ENCODE measurements around the gene LRRC27.
"Not testable (repeated sequence)": the region's sequence is repeated elsewhere in the genome, so short reads cannot be mapped to it uniquely, and the experiment has no call there.

The LRRC27 gene

GRCh38 chr10:132328738-132329137 lies 3.3 kb upstream of the LRRC27 start:
- Histone ChIP-seq H3K27ac (ENCODE audit: low read depth, low read length) (no peak overlapping the region), H3K27me3 (ENCODE audit: control insufficient read depth, insufficient read depth, low read length) (no peaks in the 10 kb centered on the region), H3K4me1 (ENCODE audit: control insufficient read depth, insufficient read depth, low read length) (peaks cover 4% of the 10 kb centered on the region), H3K36me3 (ENCODE audit: control insufficient read depth, insufficient read depth, low read length) (no peaks in the 10 kb centered on the region), H3K9ac (ENCODE audit: low read length) (no peak overlapping the region), H3K4me3 (ENCODE audit: low read length) (no peak overlapping the region)

GRCh38 chr10:132329565-132330485 lies 2.2 kb upstream of the LRRC27 start:
- Histone ChIP-seq H3K36me3 (ENCODE audit: control insufficient read depth, insufficient read depth, low read length) (no peaks in the 10 kb centered on the region), H3K27ac (ENCODE audit: low read depth, low read length) (no peak overlapping the region), H3K4me1 (ENCODE audit: control insufficient read depth, insufficient read depth, low read length) (peaks cover 4% of the 10 kb centered on the region), H3K9ac (ENCODE audit: low read length) (no peak overlapping the region), H3K27me3 (ENCODE audit: control insufficient read depth, insufficient read depth, low read length) (no peaks in the 10 kb centered on the region), H3K4me3 (ENCODE audit: low read length) (peak overlapping the region; percentile 22)

- no peak overlapping the region for H3K27ac ChIP-seq (ENCODE audit: low read depth, low read length)
- peak overlapping the region; percentile 22 for H3K4me3 ChIP-seq (ENCODE audit: low read length)
- no peaks in the 10 kb centered on the region for H3K36me3 ChIP-seq (ENCODE audit: control insufficient read depth, insufficient read depth, low read length)
- no peak overlapping the region for H3K9ac ChIP-seq (ENCODE audit: low read length)
- peaks cover 4% of the 10 kb centered on the region for H3K4me1 ChIP-seq (ENCODE audit: control insufficient read depth, insufficient read depth, low read length)
- no peaks in the 10 kb centered on the region for H3K27me3 ChIP-seq (ENCODE audit: control insufficient read depth, insufficient read depth, low read length)
These were observed 1.5 kb upstream of the LRRC27 start for GRCh38 chr10:132330486-132330833.

- Histone ChIP-seq H3K9ac (ENCODE audit: low read length) (peak overlapping the region; percentile 32), H3K4me1 (ENCODE audit: control insufficient read depth, insufficient read depth, low read length) (peaks cover 4% of the 10 kb centered on the region), H3K27me3 (ENCODE audit: control insufficient read depth, insufficient read depth, low read length) (no peaks in the 10 kb centered on the region), H3K4me3 (ENCODE audit: low read length) (peak overlapping the region; percentile 88), H3K27ac (ENCODE audit: low read depth, low read length) (peak overlapping the region; percentile 39), H3K36me3 (ENCODE audit: control insufficient read depth, insufficient read depth, low read length) (no peaks in the 10 kb centered on the region)
These were observed 401 bp downstream of the LRRC27 start for GRCh38 chr10:132332433-132332754.

GRCh38 chr10:132333386-132333785 lies 1.4 kb downstream of the LRRC27 start:
- Histone ChIP-seq H3K4me3 (ENCODE audit: low read length) (no peak overlapping the region), H3K36me3 (ENCODE audit: control insufficient read depth, insufficient read depth, low read length) (no peaks in the 10 kb centered on the region), H3K4me1 (ENCODE audit: control insufficient read depth, insufficient read depth, low read length) (peaks cover 4% of the 10 kb centered on the region), H3K9ac (ENCODE audit: low read length) (no peak overlapping the region), H3K27ac (ENCODE audit: low read depth, low read length) (no peak overlapping the region), H3K27me3 (ENCODE audit: control insufficient read depth, insufficient read depth, low read length) (no peaks in the 10 kb centered on the region)

GRCh38 chr10:132334631-132335188 lies 2.7 kb downstream of the LRRC27 start:
- no peak overlapping the region for H3K9ac ChIP-seq (ENCODE audit: low read length)
- no peaks in the 10 kb centered on the region for H3K27me3 ChIP-seq (ENCODE audit: control insufficient read depth, insufficient read depth, low read length)
- H3K4me3 ChIP-seq (ENCODE audit: low read length) = no peak overlapping the region
- H3K27ac ChIP-seq (ENCODE audit: low read depth, low read length) = no peak overlapping the region
- H3K4me1 ChIP-seq (ENCODE audit: control insufficient read depth, insufficient read depth, low read length) = peaks cover 4% of the 10 kb centered on the region
- H3K36me3 ChIP-seq (ENCODE audit: control insufficient read depth, insufficient read depth, low read length) = peaks cover 3% of the 10 kb centered on the region

GRCh38 chr10:132335189-132336063 lies 3.4 kb downstream of the LRRC27 start:
- H3K27me3 ChIP-seq (ENCODE audit: control insufficient read depth, insufficient read depth, low read length) = no peaks in the 10 kb centered on the region
- peaks cover 3% of the 10 kb centered on the region for H3K36me3 ChIP-seq (ENCODE audit: control insufficient read depth, insufficient read depth, low read length)
- H3K27ac ChIP-seq (ENCODE audit: low read depth, low read length) = no peak overlapping the region
- H3K9ac ChIP-seq (ENCODE audit: low read length) = no peak overlapping the region
- H3K4me1 ChIP-seq (ENCODE audit: control insufficient read depth, insufficient read depth, low read length) = peaks cover under 1% of the 10 kb centered on the region
- no peak overlapping the region for H3K4me3 ChIP-seq (ENCODE audit: low read length)

GRCh38 chr10:132336064-132336746 lies 4.2 kb downstream of the LRRC27 start:
- peaks cover 3% of the 10 kb centered on the region for H3K36me3 ChIP-seq (ENCODE audit: control insufficient read depth, insufficient read depth, low read length)
- no peak overlapping the region for H3K27ac ChIP-seq (ENCODE audit: low read depth, low read length)
- no peaks in the 10 kb centered on the region for H3K4me1 ChIP-seq (ENCODE audit: control insufficient read depth, insufficient read depth, low read length)
- no peaks in the 10 kb centered on the region for H3K27me3 ChIP-seq (ENCODE audit: control insufficient read depth, insufficient read depth, low read length)
- peak overlapping the region; percentile 49 for H3K4me3 ChIP-seq (ENCODE audit: low read length)
- no peak overlapping the region for H3K9ac ChIP-seq (ENCODE audit: low read length)

- Histone ChIP-seq H3K36me3 (ENCODE audit: control insufficient read depth, insufficient read depth, low read length) (peaks cover 3% of the 10 kb centered on the region), H3K9ac (ENCODE audit: low read length) (no peak overlapping the region), H3K4me1 (ENCODE audit: control insufficient read depth, insufficient read depth, low read length) (no peaks in the 10 kb centered on the region), H3K4me3 (ENCODE audit: low read length) (peak overlapping the region; percentile 49), H3K27ac (ENCODE audit: low read depth, low read length) (peak overlapping the region; percentile 6), H3K27me3 (ENCODE audit: control insufficient read depth, insufficient read depth, low read length) (no peaks in the 10 kb centered on the region)
These were observed 5.0 kb downstream of the LRRC27 start for GRCh38 chr10:132336919-132337407.

GRCh38 chr10:132337854-132338253 lies 5.9 kb downstream of the LRRC27 start:
- H3K27me3 ChIP-seq (ENCODE audit: control insufficient read depth, insufficient read depth, low read length); H3K9ac ChIP-seq (ENCODE audit: low read length); H3K4me3 ChIP-seq (ENCODE audit: low read length); H3K4me1 ChIP-seq (ENCODE audit: control insufficient read depth, insufficient read depth, low read length); H3K27ac ChIP-seq (ENCODE audit: low read depth, low read length); H3K36me3 ChIP-seq (ENCODE audit: control insufficient read depth, insufficient read depth, low read length): not testable (repeated sequence)

GRCh38 chr10:132338876-132339275 lies 6.9 kb downstream of the LRRC27 start:
- Histone ChIP-seq H3K9ac (ENCODE audit: low read length) (no peak overlapping the region), H3K27ac (ENCODE audit: low read depth, low read length) (no peak overlapping the region), H3K4me1 (ENCODE audit: control insufficient read depth, insufficient read depth, low read length) (no peaks in the 10 kb centered on the region), H3K36me3 (ENCODE audit: control insufficient read depth, insufficient read depth, low read length) (peaks cover 3% of the 10 kb centered on the region), H3K27me3 (ENCODE audit: control insufficient read depth, insufficient read depth, low read length) (no peaks in the 10 kb centered on the region), H3K4me3 (ENCODE audit: low read length) (no peak overlapping the region)

GRCh38 chr10:132339276-132339675 lies 7.3 kb downstream of the LRRC27 start:
- Histone ChIP-seq H3K27me3 (ENCODE audit: control insufficient read depth, insufficient read depth, low read length) (no peaks in the 10 kb centered on the region), H3K27ac (ENCODE audit: low read depth, low read length) (no peak overlapping the region), H3K36me3 (ENCODE audit: control insufficient read depth, insufficient read depth, low read length) (peaks cover 3% of the 10 kb centered on the region), H3K4me1 (ENCODE audit: control insufficient read depth, insufficient read depth, low read length) (no peaks in the 10 kb centered on the region), H3K4me3 (ENCODE audit: low read length) (no peak overlapping the region), H3K9ac (ENCODE audit: low read length) (no peak overlapping the region)
